T-helper 2 cell treated with Interferon-gamma antibody and Interleukin-4, amounts not matched to agents 5 μg/mL and 100 μg/mL, for 36 hours (primary cell): ENCODE data around the gene GGCT.
"Not testable (repeated sequence)": the region's sequence is repeated elsewhere in the genome, so short reads cannot be mapped to it uniquely, and the experiment has no call there.

Experiments used
- DNase-seq: peaks from one replicate; pipeline ENCODE4 v3.0.0; 2021; ENCODE audit warnings: low spot score
- H3K27ac Mint-ChIP-seq: one replicate; pipeline ENCODE4 v1.8.0; 2021; ENCODE audit warnings: mild to moderate bottlenecking, mixed read lengths
- H3K27me3 Mint-ChIP-seq: one replicate; pipeline ENCODE4 v1.8.0; 2021; ENCODE audit warnings: low read depth, mixed read lengths
- H3K36me3 Mint-ChIP-seq: one replicate; pipeline ENCODE4 v1.8.0; 2021; ENCODE audit warnings: low read depth, mixed read lengths
- H3K4me1 Mint-ChIP-seq: one replicate; pipeline ENCODE4 v1.8.0; 2021; ENCODE audit warnings: low read depth, mixed read lengths
- H3K4me3 Mint-ChIP-seq: one replicate; pipeline ENCODE4 v1.8.0; 2022; ENCODE audit warnings: mild to moderate bottlenecking, moderate library complexity, mixed read lengths
- H3K9me3 Mint-ChIP-seq: one replicate; pipeline ENCODE4 v1.8.0; 2021; ENCODE audit warnings: mixed read lengths

Gene GGCT

DNA sequence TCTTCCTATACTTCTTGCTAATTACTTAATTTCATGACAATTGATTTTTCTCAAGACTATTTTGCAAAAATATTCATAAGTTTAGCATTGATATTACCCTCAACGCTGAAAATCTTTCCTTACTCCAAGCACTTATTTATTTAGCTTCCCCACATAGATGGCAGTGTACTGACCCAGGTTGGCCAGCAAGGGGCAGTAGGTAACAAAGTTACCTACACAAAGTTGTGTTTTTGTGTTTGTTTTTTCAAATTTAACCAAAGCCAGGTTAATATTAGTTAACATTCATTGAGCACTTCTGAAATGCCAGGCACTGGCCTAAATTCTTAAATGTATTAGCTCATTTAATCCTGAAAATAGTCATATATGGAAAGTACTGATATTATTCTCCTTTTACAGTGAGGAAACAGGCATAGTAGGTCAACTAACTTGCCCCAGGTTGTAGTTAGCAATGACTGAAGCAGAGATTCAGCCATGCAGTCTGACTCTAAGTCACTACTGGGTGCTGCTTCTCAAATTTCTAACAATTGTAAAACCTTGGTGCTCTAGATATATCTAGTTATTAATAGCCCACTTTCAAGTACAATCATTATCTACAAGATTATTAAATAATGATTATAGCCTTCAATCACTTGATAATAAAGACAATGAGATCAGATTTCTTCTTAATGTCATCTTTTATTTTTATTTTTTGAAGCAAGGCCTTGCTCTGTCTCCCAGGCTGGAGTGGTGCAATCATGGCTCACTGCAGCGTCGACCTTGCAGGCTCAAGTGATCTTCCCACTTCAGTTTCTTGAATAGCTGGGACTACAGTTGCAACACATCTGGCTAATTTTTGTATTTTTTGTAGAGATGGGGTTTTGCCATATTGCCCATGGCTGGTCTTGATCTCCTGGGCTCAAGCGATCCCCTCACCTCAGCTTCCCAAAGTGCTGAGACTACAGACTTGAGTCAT lies 5.8 kb upstream of the GGCT start:
- H3K27ac Mint-ChIP-seq, result no peak overlapping the region
- H3K36me3 Mint-ChIP-seq, result peaks cover 5% of the 10 kb centered on the region
- peaks cover 5% of the 10 kb centered on the region for H3K9me3 Mint-ChIP-seq
- H3K27me3 Mint-ChIP-seq, result no peaks in the 10 kb centered on the region
- DNase-seq, result no peak
- no peak overlapping the region for H3K4me3 Mint-ChIP-seq
- peaks cover 21% of the 10 kb centered on the region for H3K4me1 Mint-ChIP-seq

- not testable (repeated sequence) for H3K4me3 Mint-ChIP-seq, H3K36me3 Mint-ChIP-seq, H3K9me3 Mint-ChIP-seq, H3K27me3 Mint-ChIP-seq, H3K27ac Mint-ChIP-seq, DNase-seq
- peaks cover 24% of the 10 kb centered on the region for H3K4me1 Mint-ChIP-seq
These were observed 4.7 kb upstream of the GGCT start for GRCh38 chr7:30509171-30509857.

GRCh38 chr7:30507346-30507900 lies 2.8 kb upstream of the GGCT start:
- not testable (repeated sequence) for H3K27ac Mint-ChIP-seq, H3K27me3 Mint-ChIP-seq, H3K9me3 Mint-ChIP-seq, DNase-seq, H3K4me3 Mint-ChIP-seq
- Mint-ChIP-seq H3K4me1 (peaks cover 35% of the 10 kb centered on the region), H3K36me3 (peaks cover 11% of the 10 kb centered on the region)

DNA sequence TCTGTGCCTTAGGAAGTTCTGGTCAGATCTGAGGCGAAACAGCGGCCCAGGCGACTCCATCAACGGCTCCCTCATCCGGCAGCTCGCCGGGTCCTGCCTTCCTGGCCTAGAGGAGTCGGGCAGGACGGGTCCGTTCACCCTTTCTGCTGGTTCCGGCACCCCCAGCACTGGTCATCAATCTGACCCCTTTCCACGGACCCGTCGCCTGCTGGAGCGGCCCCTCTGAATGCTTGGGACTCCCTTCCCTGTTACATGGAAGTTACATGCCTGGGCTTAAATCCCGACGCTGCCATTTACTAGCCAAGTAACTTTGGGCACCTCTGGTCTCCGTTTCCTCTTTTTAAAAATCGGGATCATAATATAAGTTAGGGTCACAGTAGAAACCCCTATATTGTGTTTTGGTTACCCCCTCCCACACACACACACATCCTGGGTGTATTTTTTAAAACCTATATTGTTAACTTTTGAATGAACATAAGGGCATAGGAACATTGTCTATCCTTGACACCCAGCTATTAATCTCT lies 607 bp upstream of the GGCT start:
- Mint-ChIP-seq H3K27me3 (no peaks in the 10 kb centered on the region), H3K27ac (peak overlapping the region; percentile 93)
- DNase-seq, result no peak

GRCh38 chr7:30503274-30504212 lies 1.1 kb downstream of the GGCT start:
- DNase-seq, result no peak

More for the DNA sequence above, 607 bp upstream of the GGCT start:
- Mint-ChIP-seq H3K4me3 (peak overlapping the region; percentile 92), H3K4me1 (peaks cover 45% of the 10 kb centered on the region), H3K9me3 (peaks cover 5% of the 10 kb centered on the region), H3K36me3 (peaks cover 18% of the 10 kb centered on the region)

DNA sequence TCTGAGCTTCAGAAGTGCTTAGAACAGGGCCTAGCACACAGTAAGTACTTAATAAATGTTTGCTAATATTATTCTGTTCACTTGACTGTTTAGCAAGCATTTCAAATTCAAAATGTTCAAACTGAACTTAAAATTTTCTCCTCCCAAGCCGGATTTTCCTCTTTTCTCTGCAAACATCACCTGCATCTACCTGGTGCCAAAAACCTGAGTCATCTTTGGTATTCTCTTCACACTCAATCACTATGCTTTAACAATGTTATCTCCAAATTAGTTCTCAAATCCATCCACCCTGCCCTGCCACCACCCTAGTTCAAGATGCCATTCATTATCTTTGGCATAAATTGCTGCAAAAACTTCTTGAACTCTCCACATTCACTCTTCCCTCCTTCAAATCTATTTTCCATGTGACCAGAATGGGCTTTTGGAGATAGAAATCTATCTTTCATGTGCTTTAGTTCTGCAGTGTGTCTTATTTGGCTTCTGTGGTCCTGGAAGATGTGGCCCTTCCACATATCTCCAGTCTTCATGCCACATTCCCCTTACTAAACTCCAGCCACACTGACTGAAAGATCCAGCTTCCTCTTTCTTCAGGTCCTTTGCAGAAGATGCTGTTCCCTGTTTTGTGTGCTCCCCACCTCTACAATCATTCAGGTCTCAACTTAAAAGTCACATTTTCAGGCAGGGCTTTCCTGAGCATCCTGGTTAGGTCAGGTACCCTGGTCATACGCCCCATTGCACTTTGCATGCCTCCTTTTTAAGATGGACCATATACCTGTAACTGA lies 2.0 kb downstream of the GGCT start:
- peaks cover 40% of the 10 kb centered on the region for H3K4me1 Mint-ChIP-seq
- peaks cover under 1% of the 10 kb centered on the region for H3K9me3 Mint-ChIP-seq
- peaks cover 28% of the 10 kb centered on the region for H3K36me3 Mint-ChIP-seq
- DNase-seq, result no peak
- H3K27me3 Mint-ChIP-seq, result no peaks in the 10 kb centered on the region
- peak overlapping the region; percentile 92 for H3K4me3 Mint-ChIP-seq
- H3K27ac Mint-ChIP-seq, result no peak overlapping the region

More at GRCh38 chr7:30503274-30504212, 1.1 kb downstream of the GGCT start:
- peaks cover 40% of the 10 kb centered on the region for H3K4me1 Mint-ChIP-seq
- peaks cover 29% of the 10 kb centered on the region for H3K36me3 Mint-ChIP-seq
- H3K9me3 Mint-ChIP-seq, result peaks cover 5% of the 10 kb centered on the region
- peak overlapping the region; percentile 92 for H3K4me3 Mint-ChIP-seq
- H3K27me3 Mint-ChIP-seq, result no peaks in the 10 kb centered on the region
- H3K27ac Mint-ChIP-seq, result peak overlapping the region; percentile 84

GRCh38 chr7:30501264-30501663 lies 3.4 kb downstream of the GGCT start:
- Mint-ChIP-seq H3K27me3 (no peaks in the 10 kb centered on the region), H3K27ac (no peak overlapping the region), H3K4me3 (no peak overlapping the region)

GRCh38 chr7:30493228-30493627 lies 11.4 kb downstream of the GGCT start:
- Mint-ChIP-seq H3K36me3 (peaks cover 32% of the 10 kb centered on the region), H3K27ac (no peak overlapping the region)

More at GRCh38 chr7:30501264-30501663, 3.4 kb downstream of the GGCT start:
- Mint-ChIP-seq H3K36me3 (peaks cover 37% of the 10 kb centered on the region), H3K4me1 (peaks cover 39% of the 10 kb centered on the region), H3K9me3 (no peaks in the 10 kb centered on the region)
- no peak for DNase-seq

GRCh38 chr7:30491417-30491816 lies 13.2 kb downstream of the GGCT start:
- no peak overlapping the region for H3K4me3 Mint-ChIP-seq
- H3K27ac Mint-ChIP-seq, result no peak overlapping the region
- no peaks in the 10 kb centered on the region for H3K4me1 Mint-ChIP-seq
- H3K27me3 Mint-ChIP-seq, result peaks cover 22% of the 10 kb centered on the region
- H3K9me3 Mint-ChIP-seq, result peaks cover 30% of the 10 kb centered on the region
- DNase-seq, result no peak
- H3K36me3 Mint-ChIP-seq, result peaks cover 23% of the 10 kb centered on the region

More at GRCh38 chr7:30493228-30493627, 11.4 kb downstream of the GGCT start:
- Mint-ChIP-seq H3K4me3 (no peak overlapping the region), H3K9me3 (peaks cover 30% of the 10 kb centered on the region), H3K27me3 (peaks cover 17% of the 10 kb centered on the region), H3K4me1 (no peaks in the 10 kb centered on the region)
- DNase-seq, result no peak

GRCh38 chr7:30487371-30487770 lies 17.3 kb downstream of the GGCT start:
- no peak for DNase-seq
- H3K36me3 Mint-ChIP-seq, result peaks cover 2% of the 10 kb centered on the region
- no peaks in the 10 kb centered on the region for H3K4me1 Mint-ChIP-seq
- peaks cover 19% of the 10 kb centered on the region for H3K27me3 Mint-ChIP-seq
- H3K9me3 Mint-ChIP-seq, result peaks cover 16% of the 10 kb centered on the region
- H3K27ac Mint-ChIP-seq, result no peak overlapping the region
- no peak overlapping the region for H3K4me3 Mint-ChIP-seq

- DNase-seq, result no peak
- H3K4me1 Mint-ChIP-seq, result no peaks in the 10 kb centered on the region
These were observed 19.0 kb downstream of the GGCT start for GRCh38 chr7:30485667-30486066.

GRCh38 chr7:30481416-30481815 lies 23.2 kb downstream of the GGCT start:
- not testable (repeated sequence) for H3K27me3 Mint-ChIP-seq, H3K36me3 Mint-ChIP-seq, H3K27ac Mint-ChIP-seq, H3K4me3 Mint-ChIP-seq, H3K9me3 Mint-ChIP-seq, DNase-seq
- peaks cover 25% of the 10 kb centered on the region for H3K4me1 Mint-ChIP-seq

More at GRCh38 chr7:30485667-30486066, 19.0 kb downstream of the GGCT start:
- Mint-ChIP-seq H3K4me3 (no peak overlapping the region), H3K27me3 (peaks cover 14% of the 10 kb centered on the region), H3K9me3 (no peaks in the 10 kb centered on the region), H3K27ac (no peak overlapping the region), H3K36me3 (no peaks in the 10 kb centered on the region)
